Heart left ventricle (tissue), 13 donors: ENCODE results near the gene AIMP1.

ENCODE experiments used
- POLR2A ChIP-seq, 2 donors: fragments of 450-650 bp; IDR thresholded peaks; one replicate each; pipeline ENCODE4 v1.6.1; 2017; ENCODE audit warnings: antibody characterized with exemption in 2 of 2, mild to moderate bottlenecking in 2 of 2, moderate library complexity in 2 of 2
- TF ChIP-seq, protein P1 (sequence below), 12 donors: fragments of 200-600 bp; sonication (generic) in 4 of 12; IDR thresholded peaks; one replicate each; pipeline versions ENCODE4 v1.5.0 to v1.8.0; 2018 to 2022; ENCODE audit warnings: antibody characterized with exemption in 12 of 12, mild to moderate bottlenecking in 5 of 12
- donor health status: ischemic (EF 13 %, LVEDD 7.1; RV severe dilation, severe dysfunction).
- donor health status: DM: no; HTN: yes; CAD: no.
- donor health status: DM: no; HTN: no; CAD: no.
- donor health status: ischemic (EF 25% LVEDD 6.9; RV normal size, moderate dysfunction).
- donor health status: ischemic (EF 25% LVEDD 5.7; RV mildly dilated, moderate dysfunction).
- donor health status: ischemic (EF 35%, LVEDD 5.7; RV mildly dilated, moderate dysfunction).
- donor health status: nonischemic (EF 11% LVEDD 7.7; RV severe dilation, severe dysfunction).
- donor health status: DM: yes; HTN: yes; CAD: no.
- donor health status: PGD.
- donor health status: ischemic (EF 29% LVEDD 5.4; RV normal size, mild dysfunction).
- donor health status: nonischemic (EF 23%, LVEDD 6.1; RV moderate dilation, normal function).

- TF ChIP-seq, protein P1, sequence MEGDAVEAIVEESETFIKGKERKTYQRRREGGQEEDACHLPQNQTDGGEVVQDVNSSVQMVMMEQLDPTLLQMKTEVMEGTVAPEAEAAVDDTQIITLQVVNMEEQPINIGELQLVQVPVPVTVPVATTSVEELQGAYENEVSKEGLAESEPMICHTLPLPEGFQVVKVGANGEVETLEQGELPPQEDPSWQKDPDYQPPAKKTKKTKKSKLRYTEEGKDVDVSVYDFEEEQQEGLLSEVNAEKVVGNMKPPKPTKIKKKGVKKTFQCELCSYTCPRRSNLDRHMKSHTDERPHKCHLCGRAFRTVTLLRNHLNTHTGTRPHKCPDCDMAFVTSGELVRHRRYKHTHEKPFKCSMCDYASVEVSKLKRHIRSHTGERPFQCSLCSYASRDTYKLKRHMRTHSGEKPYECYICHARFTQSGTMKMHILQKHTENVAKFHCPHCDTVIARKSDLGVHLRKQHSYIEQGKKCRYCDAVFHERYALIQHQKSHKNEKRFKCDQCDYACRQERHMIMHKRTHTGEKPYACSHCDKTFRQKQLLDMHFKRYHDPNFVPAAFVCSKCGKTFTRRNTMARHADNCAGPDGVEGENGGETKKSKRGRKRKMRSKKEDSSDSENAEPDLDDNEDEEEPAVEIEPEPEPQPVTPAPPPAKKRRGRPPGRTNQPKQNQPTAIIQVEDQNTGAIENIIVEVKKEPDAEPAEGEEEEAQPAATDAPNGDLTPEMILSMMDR (IDR thresholded peaks at IDR 0.05): no peak
- TF ChIP-seq POLR2A (IDR thresholded peaks at IDR 0.05): no peak
Observed at GRCh38 chr4:106314960-106315359, 1.4 kb upstream of the AIMP1 start.
